Neural crest cell (in vitro differentiated cells): ENCODE data around the gene USP17L5. TPM values are rescaled to one million over a fixed set of nuclear protein-coding genes. Genes with fewer than 3 reads are reported as not detected.
"Not testable (repeated sequence)": the region's sequence is repeated elsewhere in the genome, so short reads cannot be mapped to it uniquely, and the experiment has no call there.

Experiments
- DNase-seq: peaks from one replicate; pipeline ENCODE4 v3.0.0; 2021; ENCODE audit warnings: low read depth, mixed read lengths, low spot score
- H3K27ac Mint-ChIP-seq: one replicate; pipeline ENCODE4 v1.8.0; 2021; ENCODE audit warnings: mild to moderate bottlenecking, mixed read lengths; ENCODE audit not compliant: unreplicated experiment
- H3K27me3 Mint-ChIP-seq: 2 replicates; pipeline ENCODE4 v1.8.0; 2021; ENCODE audit warnings: low read depth, mild to moderate bottlenecking, mixed read lengths
- H3K36me3 Mint-ChIP-seq: 2 replicates; pipeline ENCODE4 v1.8.0; 2021; ENCODE audit warnings: low read depth, mild to moderate bottlenecking, mixed read lengths
- H3K4me1 Mint-ChIP-seq: 2 replicates; pipeline ENCODE4 v1.8.0; 2021; ENCODE audit warnings: mixed read lengths
- H3K4me3 Mint-ChIP-seq: one replicate; pipeline ENCODE4 v1.8.0; 2021; ENCODE audit warnings: mild to moderate bottlenecking, mixed read lengths
- H3K9me3 Mint-ChIP-seq: 2 replicates; pipeline ENCODE4 v1.8.0; 2021; ENCODE audit warnings: mixed read lengths
- long read RNA-seq: library from polyadenylated mRNA; unstranded; transcript quantifications from one replicate; pipeline ENCODE4 v2.0.0, GENCODE V29; 2020
- total RNA-seq: library from RNA; stranded (reverse); gene quantifications from 2 replicates; pipeline ENCODE4 v1.2.1, GENCODE V29; 2021

The USP17L5 gene
- not detected in 2 replicates for total RNA-seq
- long read RNA-seq = 0 reads

- not testable (repeated sequence) for DNase-seq, H3K4me1 Mint-ChIP-seq, H3K4me3 Mint-ChIP-seq, H3K27me3 Mint-ChIP-seq, H3K36me3 Mint-ChIP-seq, H3K27ac Mint-ChIP-seq, H3K9me3 Mint-ChIP-seq
These were observed at the start of gene USP17L5 for GRCh38 chr4:9339103-9339502. Gene USP17L5 (plus strand): TSS chr4:9339403. CDS start chr4:9339403, 0 bp downstream.

- H3K9me3 Mint-ChIP-seq, H3K27me3 Mint-ChIP-seq, H3K36me3 Mint-ChIP-seq, H3K4me1 Mint-ChIP-seq, DNase-seq, H3K27ac Mint-ChIP-seq, H3K4me3 Mint-ChIP-seq: not testable (repeated sequence)
These were observed 15.0 kb upstream of the USP17L5 start for GRCh38 chr4:9324191-9324590.

DNA sequence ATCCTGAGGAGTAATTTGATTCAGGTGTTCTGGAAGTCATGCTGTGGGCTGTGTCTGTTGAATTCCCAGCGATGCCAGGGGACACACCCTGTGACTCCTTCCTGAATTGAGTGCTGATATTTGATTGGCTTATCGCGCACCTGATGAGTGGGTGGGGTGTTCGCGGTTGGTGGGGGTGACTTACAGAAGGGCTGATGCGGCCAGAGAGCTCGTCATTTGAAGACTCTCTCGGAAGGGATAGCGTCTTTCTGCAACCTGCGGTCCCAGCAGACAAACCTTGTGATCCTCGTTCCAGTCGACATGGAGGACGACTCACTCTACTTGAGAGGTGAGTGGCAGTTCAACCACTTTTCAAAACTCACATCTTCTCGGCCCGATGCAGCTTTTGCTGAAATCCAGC lies 14.3 kb upstream of the USP17L5 start, which contains the start of gene USP17L24:
Gene USP17L24, plus strand, starts transcription at position 301 of the 400 bp plus-strand sequence. Its CDS starts 0 bp downstream, at position 301.
- not testable (repeated sequence) for H3K27me3 Mint-ChIP-seq, H3K4me1 Mint-ChIP-seq, H3K27ac Mint-ChIP-seq, H3K4me3 Mint-ChIP-seq, H3K9me3 Mint-ChIP-seq, H3K36me3 Mint-ChIP-seq, DNase-seq

DNA sequence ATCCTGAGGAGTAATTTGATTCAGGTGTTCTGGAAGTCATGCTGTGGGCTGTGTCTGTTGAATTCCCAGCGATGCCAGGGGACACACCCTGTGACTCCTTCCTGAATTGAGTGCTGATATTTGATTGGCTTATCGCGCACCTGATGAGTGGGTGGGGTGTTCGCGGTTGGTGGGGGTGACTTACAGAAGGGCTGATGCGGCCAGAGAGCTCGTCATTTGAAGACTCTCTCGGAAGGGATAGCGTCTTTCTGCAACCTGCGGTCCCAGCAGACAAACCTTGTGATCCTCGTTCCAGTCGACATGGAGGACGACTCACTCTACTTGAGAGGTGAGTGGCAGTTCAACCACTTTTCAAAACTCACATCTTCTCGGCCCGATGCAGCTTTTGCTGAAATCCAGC lies 9.6 kb upstream of the USP17L5 start, which contains the start of gene USP17L25:
Gene USP17L25, plus strand, starts transcription at position 301 of the 400 bp plus-strand sequence. Its CDS starts 0 bp downstream, at position 301.
- not testable (repeated sequence) for H3K27me3 Mint-ChIP-seq, H3K36me3 Mint-ChIP-seq, H3K4me1 Mint-ChIP-seq, H3K4me3 Mint-ChIP-seq, DNase-seq, H3K27ac Mint-ChIP-seq, H3K9me3 Mint-ChIP-seq

GRCh38 chr4:9334358-9334757 lies 4.8 kb upstream of the USP17L5 start, which contains the start of gene USP17L26:
Gene USP17L26 (plus strand): TSS chr4:9334658. CDS start chr4:9334658, 0 bp downstream.
- not testable (repeated sequence) for H3K36me3 Mint-ChIP-seq, H3K27ac Mint-ChIP-seq, DNase-seq, H3K4me1 Mint-ChIP-seq, H3K9me3 Mint-ChIP-seq, H3K4me3 Mint-ChIP-seq, H3K27me3 Mint-ChIP-seq

- not testable (repeated sequence) for H3K4me3 Mint-ChIP-seq, H3K27ac Mint-ChIP-seq, H3K27me3 Mint-ChIP-seq, H3K36me3 Mint-ChIP-seq, H3K9me3 Mint-ChIP-seq, H3K4me1 Mint-ChIP-seq, DNase-seq
These were observed 4.6 kb downstream of the USP17L5 start, which contains the start of gene USP17L27 for GRCh38 chr4:9343848-9344247. Gene USP17L27 (plus strand): TSS chr4:9344148. CDS start chr4:9344148, 0 bp downstream.

DNA sequence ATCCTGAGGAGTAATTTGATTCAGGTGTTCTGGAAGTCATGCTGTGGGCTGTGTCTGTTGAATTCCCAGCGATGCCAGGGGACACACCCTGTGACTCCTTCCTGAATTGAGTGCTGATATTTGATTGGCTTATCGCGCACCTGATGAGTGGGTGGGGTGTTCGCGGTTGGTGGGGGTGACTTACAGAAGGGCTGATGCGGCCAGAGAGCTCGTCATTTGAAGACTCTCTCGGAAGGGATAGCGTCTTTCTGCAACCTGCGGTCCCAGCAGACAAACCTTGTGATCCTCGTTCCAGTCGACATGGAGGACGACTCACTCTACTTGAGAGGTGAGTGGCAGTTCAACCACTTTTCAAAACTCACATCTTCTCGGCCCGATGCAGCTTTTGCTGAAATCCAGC lies 9.4 kb downstream of the USP17L5 start, which contains the start of gene USP17L28:
Gene USP17L28, plus strand, starts transcription at position 301 of the 400 bp plus-strand sequence. Its CDS starts 0 bp downstream, at position 301.
- not testable (repeated sequence) for H3K9me3 Mint-ChIP-seq, H3K27me3 Mint-ChIP-seq, DNase-seq, H3K36me3 Mint-ChIP-seq, H3K4me3 Mint-ChIP-seq, H3K27ac Mint-ChIP-seq, H3K4me1 Mint-ChIP-seq

- not testable (repeated sequence) for H3K9me3 Mint-ChIP-seq, H3K27ac Mint-ChIP-seq, H3K27me3 Mint-ChIP-seq, H3K4me1 Mint-ChIP-seq, H3K36me3 Mint-ChIP-seq, DNase-seq, H3K4me3 Mint-ChIP-seq
These were observed 11.7 kb downstream of the USP17L5 start for GRCh38 chr4:9350866-9351265.

DNA sequence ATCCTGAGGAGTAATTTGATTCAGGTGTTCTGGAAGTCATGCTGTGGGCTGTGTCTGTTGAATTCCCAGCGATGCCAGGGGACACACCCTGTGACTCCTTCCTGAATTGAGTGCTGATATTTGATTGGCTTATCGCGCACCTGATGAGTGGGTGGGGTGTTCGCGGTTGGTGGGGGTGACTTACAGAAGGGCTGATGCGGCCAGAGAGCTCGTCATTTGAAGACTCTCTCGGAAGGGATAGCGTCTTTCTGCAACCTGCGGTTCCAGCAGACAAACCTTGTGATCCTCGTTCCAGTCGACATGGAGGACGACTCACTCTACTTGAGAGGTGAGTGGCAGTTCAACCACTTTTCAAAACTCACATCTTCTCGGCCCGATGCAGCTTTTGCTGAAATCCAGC lies 14.1 kb downstream of the USP17L5 start, which contains the start of gene USP17L29:
Gene USP17L29, plus strand, starts transcription at position 301 of the 400 bp plus-strand sequence. Its CDS starts 0 bp downstream, at position 301.
- DNase-seq, H3K4me3 Mint-ChIP-seq, H3K27me3 Mint-ChIP-seq, H3K9me3 Mint-ChIP-seq, H3K27ac Mint-ChIP-seq, H3K4me1 Mint-ChIP-seq, H3K36me3 Mint-ChIP-seq: not testable (repeated sequence)

DNA sequence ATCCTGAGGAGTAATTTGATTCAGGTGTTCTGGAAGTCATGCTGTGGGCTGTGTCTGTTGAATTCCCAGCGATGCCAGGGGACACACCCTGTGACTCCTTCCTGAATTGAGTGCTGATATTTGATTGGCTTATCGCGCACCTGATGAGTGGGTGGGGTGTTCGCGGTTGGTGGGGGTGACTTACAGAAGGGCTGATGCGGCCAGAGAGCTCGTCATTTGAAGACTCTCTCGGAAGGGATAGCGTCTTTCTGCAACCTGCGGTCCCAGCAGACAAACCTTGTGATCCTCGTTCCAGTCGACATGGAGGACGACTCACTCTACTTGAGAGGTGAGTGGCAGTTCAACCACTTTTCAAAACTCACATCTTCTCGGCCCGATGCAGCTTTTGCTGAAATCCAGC lies 23.6 kb downstream of the USP17L5 start, which contains the start of gene USP17L30:
Gene USP17L30, plus strand, starts transcription at position 301 of the 400 bp plus-strand sequence. Its CDS starts 0 bp downstream, at position 301.
- not testable (repeated sequence) for DNase-seq, H3K36me3 Mint-ChIP-seq, H3K27ac Mint-ChIP-seq, H3K4me1 Mint-ChIP-seq, H3K4me3 Mint-ChIP-seq, H3K9me3 Mint-ChIP-seq, H3K27me3 Mint-ChIP-seq

GRCh38 chr4:9379881-9380280 lies 40.7 kb downstream of the USP17L5 start:
- not testable (repeated sequence) for H3K9me3 Mint-ChIP-seq, H3K4me1 Mint-ChIP-seq, H3K27me3 Mint-ChIP-seq, H3K27ac Mint-ChIP-seq, H3K4me3 Mint-ChIP-seq, H3K36me3 Mint-ChIP-seq, DNase-seq
